SK-N-MC (cell line): ENCODE data around the gene PTPRQ.

ENCODE experiments used
- EZH2 ChIP-seq: fragments of 200-600 bp; sonication (generic); IDR thresholded peaks from one replicate; pipeline ENCODE4 v1.6.1; 2017; ENCODE audit warnings: antibody characterized with exemption
- POLR2AphosphoS5 ChIP-seq: IDR thresholded peaks from 2 replicates; pipeline ENCODE4 v1.6.1; 2012; ENCODE audit warnings: mild to moderate bottlenecking, low read depth, low read length, borderline replicate concordance

GRCh38 chr12:80485222-80485987 is 41.4 kb downstream of the PTPRQ start:
- TF ChIP-seq POLR2AphosphoS5 (no peak), EZH2 (no peak)
